Ureter (tissue), 1 donor: ENCODE results near the gene HTR6. TPM values are rescaled to one million over a fixed set of nuclear protein-coding genes. Genes with fewer than 3 reads are reported as not detected.
"Not testable (repeated sequence)": the region's sequence is repeated elsewhere in the genome, so short reads cannot be mapped to it uniquely, and the experiment has no call there.

Experiments
- DNase-seq: peaks from one replicate; pipeline ENCODE4 v3.0.0-alpha.2; 2020; ENCODE audit warnings: low spot score
- total RNA-seq: library from RNA; stranded (reverse); gene quantifications from one replicate; pipeline ENCODE4 v1.2.4, GENCODE V29; 2023
- donor health status: DM: yes; HTN: yes; CAD: no.

Gene HTR6
- total RNA-seq = not detected

GRCh38 chr1:19664453-19665185 lies at the start of gene HTR6:
Gene HTR6, plus strand, starts transcription at chr1:19664875. Its CDS starts 879 bp downstream, at chr1:19665754.
- no peak for DNase-seq

GRCh38 chr1:19615438-19615837 lies 49.2 kb upstream of the HTR6 start:
- no peak for DNase-seq

- DNase-seq = no peak
Measured at GRCh38 chr1:19616489-19616888, 48.2 kb upstream of the HTR6 start.

- DNase-seq = no peak
Measured at GRCh38 chr1:19617376-19617775, 47.3 kb upstream of the HTR6 start.

GRCh38 chr1:19618428-19618827 lies 46.2 kb upstream of the HTR6 start:
- DNase-seq = no peak

GRCh38 chr1:19619697-19620384 lies 44.8 kb upstream of the HTR6 start:
- no peak for DNase-seq

- DNase-seq = no peak
Measured at GRCh38 chr1:19620786-19621185, 43.9 kb upstream of the HTR6 start.

GRCh38 chr1:19621274-19621950 lies 43.3 kb upstream of the HTR6 start:
- no peak for DNase-seq

- no peak for DNase-seq
Measured at GRCh38 chr1:19622204-19622603, 42.5 kb upstream of the HTR6 start.

- DNase-seq = no peak
Measured at GRCh38 chr1:19623523-19623922, 41.2 kb upstream of the HTR6 start.

- no peak for DNase-seq
Measured at GRCh38 chr1:19625291-19625937, 39.3 kb upstream of the HTR6 start.

GRCh38 chr1:19628879-19629278 lies 35.8 kb upstream of the HTR6 start:
- DNase-seq = no peak

- DNase-seq = no peak
Measured at GRCh38 chr1:19629357-19629756, 35.3 kb upstream of the HTR6 start.

GRCh38 chr1:19630192-19630591 lies 34.5 kb upstream of the HTR6 start:
- not testable (repeated sequence) for DNase-seq

GRCh38 chr1:19630720-19631395 lies 33.8 kb upstream of the HTR6 start:
- no peak for DNase-seq

GRCh38 chr1:19632211-19632610 lies 32.5 kb upstream of the HTR6 start:
- DNase-seq = no peak

- no peak for DNase-seq
Measured at GRCh38 chr1:19633106-19633505, 31.6 kb upstream of the HTR6 start.

GRCh38 chr1:19635064-19635463 lies 29.6 kb upstream of the HTR6 start:
- not testable (repeated sequence) for DNase-seq

- no peak for DNase-seq
Measured at GRCh38 chr1:19635646-19636045, 29.0 kb upstream of the HTR6 start.

GRCh38 chr1:19636065-19636464 lies 28.6 kb upstream of the HTR6 start:
- DNase-seq = no peak

- not testable (repeated sequence) for DNase-seq
Measured at GRCh38 chr1:19636749-19637148, 27.9 kb upstream of the HTR6 start.

GRCh38 chr1:19637606-19638005 lies 27.1 kb upstream of the HTR6 start:
- no peak for DNase-seq
